Activated naive CD4-positive, alpha-beta T cell (primary cell): ENCODE data around the gene SLC13A3.

Source experiments
- DNase-seq, 4 experiments: peaks; one replicate each; lab custom pipeline; 2025; lab: John Stamatoyannopoulos, UW

Gene SLC13A3

DNA sequence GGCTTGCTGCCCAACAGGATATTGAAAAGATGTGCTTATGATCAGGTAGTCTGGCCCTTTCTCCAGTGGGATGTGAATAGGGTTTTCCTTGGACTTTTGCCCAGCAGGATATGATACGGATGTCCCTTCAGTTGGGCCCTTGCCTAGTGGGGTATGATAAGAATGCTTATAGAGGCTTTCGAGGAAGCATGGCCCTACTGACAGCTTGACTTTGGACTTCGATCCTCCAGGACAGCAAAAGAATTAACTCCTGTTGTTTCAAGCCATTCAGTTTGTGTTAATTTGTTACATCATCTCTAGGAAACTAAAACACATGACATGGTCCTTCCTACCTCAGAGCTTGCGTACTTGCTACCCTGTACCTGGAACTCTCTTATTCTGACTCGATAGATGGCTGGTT is 128.2 kb downstream of the SLC13A3 start:
- DNase-seq = no peak

DNA sequence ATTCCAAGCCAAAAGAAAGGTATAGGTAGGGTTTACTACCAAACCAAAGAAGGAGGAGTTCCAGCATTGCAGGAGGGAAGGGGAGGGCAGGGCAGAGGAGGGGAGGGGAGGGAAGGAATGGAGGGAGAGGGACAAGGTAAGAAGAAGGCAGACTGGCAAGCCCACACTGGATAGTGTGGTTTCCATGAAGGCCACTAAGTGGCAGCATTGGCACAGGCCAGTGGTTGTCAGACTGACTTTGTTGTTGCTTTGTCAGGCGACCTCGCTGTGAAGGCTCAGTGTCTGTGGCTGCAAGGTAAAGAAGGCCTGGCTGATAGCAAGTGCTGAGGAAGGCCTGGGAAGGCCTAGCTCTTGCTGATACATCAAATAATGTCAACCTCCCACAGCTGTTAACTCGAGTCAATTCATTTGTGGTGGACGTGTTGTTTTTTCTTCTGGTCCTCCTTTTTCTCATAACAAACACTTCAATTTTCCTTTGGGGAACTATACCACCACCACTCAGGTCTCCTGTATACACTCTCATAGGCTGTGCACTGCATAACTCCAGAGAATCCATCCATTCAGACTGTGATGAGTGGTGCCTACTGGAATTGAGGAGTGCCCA is 130.2 kb downstream of the SLC13A3 start:
- no peak for DNase-seq

GRCh38 chr20:46520540-46520939 is 130.7 kb downstream of the SLC13A3 start:
- DNase-seq = no peak

DNA sequence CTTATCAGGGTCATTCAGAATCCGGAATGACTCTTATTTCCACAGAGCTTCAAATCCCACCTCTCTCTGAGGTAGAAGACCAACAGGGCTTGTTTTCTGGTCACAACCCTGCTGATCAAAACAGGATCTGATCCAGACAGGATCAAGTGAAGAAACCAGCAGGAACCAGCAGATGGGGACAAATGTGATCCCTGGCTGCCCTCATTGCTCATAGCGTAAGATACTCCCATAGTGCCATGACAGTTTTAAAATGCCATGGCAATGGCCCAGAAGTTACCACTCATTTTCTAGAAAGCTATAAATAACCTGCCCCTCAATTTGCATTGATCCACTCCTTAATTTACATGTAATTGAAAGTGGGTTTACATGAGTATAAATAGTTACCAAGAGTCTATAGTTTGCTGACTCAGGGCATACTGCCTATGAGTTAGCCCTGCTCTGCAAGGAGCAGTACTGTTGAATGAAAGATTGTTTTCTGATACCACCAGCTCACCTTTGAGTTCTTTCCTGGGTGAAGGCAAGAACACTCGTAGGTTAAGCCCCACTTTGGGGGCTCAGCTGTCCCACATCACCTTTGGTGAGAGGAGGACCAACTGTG is 131.7 kb downstream of the SLC13A3 start:
- no peak for DNase-seq

DNA sequence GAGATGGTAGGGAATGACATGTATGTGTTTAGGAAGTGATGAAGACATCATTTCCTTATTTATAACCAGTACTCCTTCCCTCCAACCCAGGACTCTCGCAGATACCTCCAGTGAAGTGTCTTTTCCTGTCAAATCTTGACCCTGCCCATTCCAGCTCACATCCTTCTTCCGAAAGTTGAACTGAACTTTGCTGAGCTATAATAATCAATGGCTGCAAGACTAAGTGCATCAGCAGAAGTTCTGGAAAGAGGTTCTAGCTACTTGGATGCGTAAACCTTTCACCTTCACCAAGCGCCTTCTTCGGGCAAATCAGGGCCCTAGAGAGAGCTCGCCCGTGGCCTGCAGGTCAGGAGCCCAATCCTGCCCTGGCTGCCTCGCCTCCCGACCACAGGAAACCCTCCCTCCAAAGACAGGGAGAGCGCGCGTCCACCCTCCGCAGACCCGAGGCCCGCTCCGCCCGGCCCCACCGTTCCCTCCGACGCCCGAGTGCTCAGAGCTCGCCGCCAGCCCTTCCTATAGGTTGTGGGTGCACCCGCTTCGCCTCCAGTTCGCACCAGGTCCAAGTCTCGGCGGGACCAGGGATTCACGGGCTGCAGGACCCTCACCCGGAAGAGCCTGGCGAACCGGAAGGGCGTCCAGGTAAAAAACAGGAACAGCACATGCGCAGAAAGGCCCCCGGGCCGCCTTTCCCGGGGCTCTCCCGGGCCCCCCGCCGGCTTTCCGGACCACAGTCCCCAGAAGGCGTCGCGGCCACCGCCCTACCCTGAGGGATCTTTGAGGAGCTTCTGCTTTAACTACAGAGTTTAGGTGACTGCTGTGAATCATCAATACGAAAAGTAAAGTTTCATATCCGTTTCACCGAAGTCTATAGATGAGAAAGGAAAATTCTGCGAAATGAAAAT is 138.1 kb downstream of the SLC13A3 start, which contains the start of gene ZNF334:
ZNF334 (minus strand) TSS at position 617 of the 902 bp plus-strand sequence. CDS start 1,457 bp downstream, outside the sequence.
- no peak for DNase-seq

DNA sequence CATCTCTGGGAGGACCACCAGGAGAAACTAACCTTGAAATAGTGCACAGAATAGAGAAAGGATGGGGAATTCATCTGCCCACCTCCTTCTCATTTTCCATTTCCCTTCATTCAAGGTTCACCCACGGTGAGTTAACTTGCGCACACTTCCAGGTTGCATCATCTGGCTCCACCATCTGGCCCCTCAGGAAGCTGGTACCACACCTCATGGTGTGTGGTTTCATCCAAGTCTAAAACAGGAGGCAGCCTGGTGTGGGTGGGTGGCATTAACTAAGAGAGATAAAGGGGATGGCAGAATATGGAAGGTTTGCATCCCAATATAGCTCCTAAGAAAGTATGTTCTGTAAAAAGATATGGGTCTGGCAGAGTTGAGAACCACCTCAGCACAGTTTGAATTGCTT is 141.7 kb downstream of the SLC13A3 start:
- DNase-seq = no peak
